Psoas muscle (tissue), 8 donors: ENCODE measurements around the gene TASP1. TPM values are rescaled to one million over a fixed set of nuclear protein-coding genes. Genes with fewer than 3 reads are reported as not detected.
A peak's percentile ranks its signal among the peaks of the same experiment; 100 is the strongest.
"Not testable (repeated sequence)": the region's sequence is repeated elsewhere in the genome, so short reads cannot be mapped to it uniquely, and the experiment has no call there.

Source experiments
- ATAC-seq, 4 donors: fragments of 200-7000 bp; cut with Tn5 transposase; one replicate each; pipeline ENCODE4 v1.9.1; 2020; ENCODE audit warnings: moderate library complexity in 3 of 4, mild to moderate bottlenecking in 2 of 4
- DNase-seq, 2 donors: peaks; one replicate each; pipeline ENCODE4 v3.0.0-alpha.2; 2020
- H3K27ac ChIP-seq: fragments of 200-600 bp; one replicate; pipeline ENCODE4 v1.8.0; 2022
- H3K27me3 ChIP-seq, 3 donors: fragments of 200-600 bp in 1 of 3; one replicate each; pipeline versions ENCODE4 v1.6.1 to v1.8.0; 2013 to 2022; ENCODE audit warnings: low read length in 2 of 3, mild to moderate bottlenecking in 2 of 3, moderate library complexity in 1 of 3; ENCODE audit not compliant: insufficient read depth in 3 of 3
- H3K36me3 ChIP-seq, 2 donors: fragments of 200-600 bp in 1 of 2; one replicate each; pipeline versions ENCODE4 v1.6.1 to v1.8.0; 2013 to 2022; ENCODE audit warnings: low read depth in 1 of 2, mild to moderate bottlenecking in 1 of 2, moderate library complexity in 1 of 2; ENCODE audit not compliant: insufficient read depth in 1 of 2
- H3K4me1 ChIP-seq: fragments of 200-600 bp; one replicate; pipeline ENCODE4 v1.8.0; 2022
- H3K4me3 ChIP-seq: fragments of 200-600 bp; one replicate; pipeline ENCODE4 v1.8.0; 2022; ENCODE audit warnings: mild to moderate bottlenecking
- H3K9me3 ChIP-seq: fragments of 200-600 bp; one replicate; pipeline ENCODE4 v1.8.0; 2022
- CTCF ChIP-seq: fragments of 200-600 bp; IDR thresholded peaks from one replicate; pipeline ENCODE4 v1.8.0; 2022; ENCODE audit warnings: antibody characterized with exemption
- WGBS, 3 donors: extraction: QIAGEN DNeasy Blood & Tissue Kit; methylation state at CpG; one replicate each; pipeline versions ENCODE4 v1.1.6 to v1.1.7; 2013; 5-methylcytosine and 5-hydroxymethylcytosine counted together
- intact Hi-C, 2 donors: fragments of 100-400 bp; cut with DNase I; formaldehyde crosslinking; loops; one replicate each; pipeline versions ENCODE4 v1.11.0 to v1.14.2; 2022
- polyA plus RNA-seq, 3 donors: library from polyadenylated mRNA; stranded (reverse); fragments of 200-250 nt; gene quantifications; one replicate each; pipeline ENCODE4 v1.2.3, GENCODE V29; 2013
- total RNA-seq, 4 donors: library from RNA; stranded (reverse); fragmentation: NEBNext Ultra II Directional in 2 of 4; extraction: Animal tissue kit (Norgen Biotek cat#: 25700) in 2 of 4; gene quantifications; one replicate each; pipeline versions ENCODE4 v1.2.1 to v1.2.4, GENCODE V29; 2021 to 2023
- donor health status: healthy with polysubstance abuse.
- donor health status: DM: no; HTN: no; CAD: no; lungs with moderate emphysema.
- donor health status: Bipolar disorder and iron deficiency.
- donor health status: healthy.
- donor health status: DM: yes; HTN: yes; CAD: no.
- donor health status: DM: no; HTN: no; CAD: no.
- donor health status: DM: no; HTN: no; CAD: no.
- donor health status: DM: yes; HTN: yes; CAD: no.

The TASP1 gene
- total and polyA plus RNA-seq, 7 donors: 1.8 to 4.8 (median 3.2) TPM

DNA sequence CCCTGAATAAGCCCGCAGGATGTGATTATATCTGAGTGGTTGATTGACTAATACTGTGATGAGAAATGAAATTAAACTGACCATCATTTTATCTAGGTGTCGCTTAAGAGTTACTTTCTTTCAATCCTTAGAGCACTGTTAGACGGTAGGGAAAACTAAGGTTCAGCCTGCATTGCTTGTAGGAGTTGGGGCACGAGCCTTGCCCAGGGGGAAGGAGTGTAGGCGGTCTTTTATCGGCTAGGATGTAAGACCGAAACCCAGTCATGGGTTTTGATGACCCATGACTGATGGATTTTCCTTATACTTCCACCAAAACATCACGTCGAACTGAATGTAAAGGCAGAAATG, 392 bp upstream of the TASP1 start:
- Histone ChIP-seq H3K9me3 (no peaks in the 10 kb centered on the region), H3K4me3 (peak overlapping the region; percentile 97), H3K4me1 (no peaks in the 10 kb centered on the region), H3K27me3 (peaks cover 0 to 11% (median 0%) of the 10 kb centered on the region in 3 donors), H3K36me3 (no peaks in the 10 kb centered on the region), H3K27ac (no peak overlapping the region)
- WGBS, 3 donors: 3 to 7% (median 3%) methylated on average over 9 of the region's 9 CpGs
- TF ChIP-seq CTCF: no peak
- ATAC-seq (peak in 1 of 4 donors; percentile 30), DNase-seq (no peak)
- intact Hi-C loops: loop anchor here in 1 of 2 donors (10.0 kb wide), 1 partner anchor 136 kb away; no protein-coding TSS in a partner anchor

GRCh38 chr20:13638162-13638495, 603 bp downstream of the TASP1 start:
- Histone ChIP-seq H3K4me1 (no peaks in the 10 kb centered on the region), H3K27ac (peak overlapping the region; percentile 70), H3K9me3 (no peaks in the 10 kb centered on the region), H3K4me3 (peak overlapping the region; percentile 97), H3K27me3 (peaks cover 0 to 5% (median 0%) of the 10 kb centered on the region in 3 donors), H3K36me3 (no peaks in the 10 kb centered on the region)
- intact Hi-C loops: loop anchor here in 1 of 2 donors (10.0 kb wide), 1 partner anchor 137 kb away; no protein-coding TSS in a partner anchor
- DNase-seq (no peak), ATAC-seq (peak; percentile 4 to 38 (median 10))
- no peak for TF ChIP-seq CTCF
- 1 to 2% (median 2%) methylated on average over 7 of the region's 7 CpGs for WGBS, 3 donors

DNA sequence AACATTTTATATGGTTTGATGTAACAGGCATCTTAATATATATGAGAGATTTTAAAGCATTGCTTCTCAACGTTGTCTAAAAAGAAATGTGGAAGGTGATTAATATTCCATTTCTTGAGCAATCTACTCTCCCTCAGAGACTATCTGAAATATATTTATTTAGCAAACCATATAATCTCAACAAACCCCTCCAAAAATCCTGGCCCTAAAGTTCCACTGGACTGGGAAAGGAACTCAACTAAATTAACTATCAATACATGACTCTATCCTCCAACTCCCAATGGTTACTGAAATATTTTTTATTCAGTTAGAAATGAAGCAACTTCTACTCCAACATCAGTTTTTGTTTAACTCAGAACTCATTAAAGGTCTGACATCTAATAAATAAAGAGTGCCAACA, 6.3 kb downstream of the TASP1 start:
- DNase-seq: no peak
- Histone ChIP-seq H3K4me3 (no peak overlapping the region), H3K9me3 (no peaks in the 10 kb centered on the region), H3K4me1 (peaks cover 5% of the 10 kb centered on the region), H3K27me3 (no peaks in the 10 kb centered on the region), H3K27ac (no peak overlapping the region), H3K36me3 (peaks cover 0 to 3% of the 10 kb centered on the region in 2 donors)
- intact Hi-C loops: loop anchor here in 1 of 2 donors (10.0 kb wide), 1 partner anchor 142 kb away; no protein-coding TSS in a partner anchor
- WGBS, 3 donors: 57 to 73% (median 72%) methylated on average over 1 of the region's 1 CpG
- TF ChIP-seq CTCF: no peak
- ATAC-seq: no peak

- DNase-seq, H3K27ac ChIP-seq, H3K27me3 ChIP-seq, H3K4me1 ChIP-seq, H3K9me3 ChIP-seq, H3K4me3 ChIP-seq, ATAC-seq, intact Hi-C loops, H3K36me3 ChIP-seq: not testable (repeated sequence)
- 53 to 73% (median 65%) methylated on average over 3 of the region's 3 CpGs for WGBS, 3 donors
Measured at GRCh38 chr20:13627525-13627924, 11.2 kb downstream of the TASP1 start.

DNA sequence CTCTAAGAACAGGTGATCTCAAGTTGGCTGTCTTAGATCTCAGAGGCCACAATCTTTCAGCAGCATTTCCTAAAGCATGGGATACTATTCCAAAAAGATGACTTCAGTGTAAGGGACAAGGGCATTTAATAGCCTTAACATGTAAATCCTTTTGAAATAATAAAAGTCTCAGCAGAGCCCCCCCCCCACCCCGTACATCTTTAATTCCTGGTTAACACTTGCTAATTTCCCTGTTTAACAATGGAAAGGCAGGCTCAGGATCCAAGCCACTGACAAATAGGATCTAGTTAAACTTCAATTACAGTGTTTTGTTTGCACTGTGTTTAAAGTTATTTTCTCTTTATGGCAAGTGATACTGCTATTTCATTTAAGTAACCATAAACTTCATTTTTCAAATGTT, 12.0 kb downstream of the TASP1 start:
- WGBS, 3 donors: 59 to 80% (median 68%) methylated on average over 1 of the region's 1 CpG
- no peaks in the 10 kb centered on the region for H3K27me3 ChIP-seq
- intact Hi-C loops: no loop called here
- H3K4me3 ChIP-seq: no peak overlapping the region
- H3K36me3 ChIP-seq: peaks cover 0 to 11% of the 10 kb centered on the region in 2 donors
- no peak for ATAC-seq
- peaks cover 5% of the 10 kb centered on the region for H3K4me1 ChIP-seq
- no peak for TF ChIP-seq CTCF
- no peak overlapping the region for H3K27ac ChIP-seq
- no peaks in the 10 kb centered on the region for H3K9me3 ChIP-seq
- DNase-seq: no peak
